Measurements from ENCODE around the gene GPR176. TPM values are rescaled to one million over a fixed set of nuclear protein-coding genes. Genes with fewer than 3 reads are reported as not detected.

Gene GPR176
- total RNA-seq, 1 donor from 2014 or later = 3.8 TPM

GRCh38 chr15:39961051-39961450, 41.0 kb upstream of the GPR176 start:
- Mint-ChIP-seq H3K36me3 (peaks cover 31% of the 10 kb centered on the region), H3K4me3 (no peak overlapping the region), H3K9me3 (no peaks in the 10 kb centered on the region), H3K27me3 (ENCODE audit: low read depth) (no peaks in the 10 kb centered on the region), H3K27ac (no peak overlapping the region), H3K4me1 (peaks cover 3% of the 10 kb centered on the region)
- DNase-seq (ENCODE audit: low spot score in 2 of 2, unreplicated experiment in 2 of 2) = no peak
- TF ChIP-seq, protein P1, sequence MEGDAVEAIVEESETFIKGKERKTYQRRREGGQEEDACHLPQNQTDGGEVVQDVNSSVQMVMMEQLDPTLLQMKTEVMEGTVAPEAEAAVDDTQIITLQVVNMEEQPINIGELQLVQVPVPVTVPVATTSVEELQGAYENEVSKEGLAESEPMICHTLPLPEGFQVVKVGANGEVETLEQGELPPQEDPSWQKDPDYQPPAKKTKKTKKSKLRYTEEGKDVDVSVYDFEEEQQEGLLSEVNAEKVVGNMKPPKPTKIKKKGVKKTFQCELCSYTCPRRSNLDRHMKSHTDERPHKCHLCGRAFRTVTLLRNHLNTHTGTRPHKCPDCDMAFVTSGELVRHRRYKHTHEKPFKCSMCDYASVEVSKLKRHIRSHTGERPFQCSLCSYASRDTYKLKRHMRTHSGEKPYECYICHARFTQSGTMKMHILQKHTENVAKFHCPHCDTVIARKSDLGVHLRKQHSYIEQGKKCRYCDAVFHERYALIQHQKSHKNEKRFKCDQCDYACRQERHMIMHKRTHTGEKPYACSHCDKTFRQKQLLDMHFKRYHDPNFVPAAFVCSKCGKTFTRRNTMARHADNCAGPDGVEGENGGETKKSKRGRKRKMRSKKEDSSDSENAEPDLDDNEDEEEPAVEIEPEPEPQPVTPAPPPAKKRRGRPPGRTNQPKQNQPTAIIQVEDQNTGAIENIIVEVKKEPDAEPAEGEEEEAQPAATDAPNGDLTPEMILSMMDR (IDR thresholded peaks at IDR 0.05; ENCODE audit: unreplicated experiment) = no peak

GRCh38 chr15:39960411-39960810, 40.3 kb upstream of the GPR176 start:
- Mint-ChIP-seq H3K36me3 (peaks cover 27% of the 10 kb centered on the region), H3K4me1 (peaks cover 3% of the 10 kb centered on the region), H3K27ac (no peak overlapping the region), H3K27me3 (ENCODE audit: low read depth) (no peaks in the 10 kb centered on the region), H3K4me3 (no peak overlapping the region), H3K9me3 (no peaks in the 10 kb centered on the region)
- no peak for DNase-seq (ENCODE audit: low spot score in 2 of 2, unreplicated experiment in 2 of 2)
- TF ChIP-seq, protein P1 (IDR thresholded peaks at IDR 0.05; ENCODE audit: unreplicated experiment) = no peak

GRCh38 chr15:39959411-39959810, 39.3 kb upstream of the GPR176 start:
- no peak overlapping the region for H3K4me3 Mint-ChIP-seq
- no peak for DNase-seq (ENCODE audit: low spot score in 2 of 2, unreplicated experiment in 2 of 2)
- peaks cover 30% of the 10 kb centered on the region for H3K36me3 Mint-ChIP-seq
- no peaks in the 10 kb centered on the region for H3K27me3 Mint-ChIP-seq (ENCODE audit: low read depth)
- TF ChIP-seq, protein P1 (IDR thresholded peaks at IDR 0.05; ENCODE audit: unreplicated experiment) = no peak
- no peak overlapping the region for H3K27ac Mint-ChIP-seq
- H3K9me3 Mint-ChIP-seq = no peaks in the 10 kb centered on the region
- H3K4me1 Mint-ChIP-seq = peaks cover 3% of the 10 kb centered on the region

GRCh38 chr15:39957481-39957880, 37.4 kb upstream of the GPR176 start:
- DNase-seq (ENCODE audit: low spot score in 2 of 2, unreplicated experiment in 2 of 2) = no peak
- no peaks in the 10 kb centered on the region for H3K27me3 Mint-ChIP-seq (ENCODE audit: low read depth)
- H3K4me1 Mint-ChIP-seq = peaks cover 6% of the 10 kb centered on the region
- H3K9me3 Mint-ChIP-seq = no peaks in the 10 kb centered on the region
- H3K27ac Mint-ChIP-seq = no peak overlapping the region
- H3K4me3 Mint-ChIP-seq = no peak overlapping the region
- TF ChIP-seq, protein P1 (IDR thresholded peaks at IDR 0.05; ENCODE audit: unreplicated experiment) = no peak
- H3K36me3 Mint-ChIP-seq = peaks cover 30% of the 10 kb centered on the region

DNA sequence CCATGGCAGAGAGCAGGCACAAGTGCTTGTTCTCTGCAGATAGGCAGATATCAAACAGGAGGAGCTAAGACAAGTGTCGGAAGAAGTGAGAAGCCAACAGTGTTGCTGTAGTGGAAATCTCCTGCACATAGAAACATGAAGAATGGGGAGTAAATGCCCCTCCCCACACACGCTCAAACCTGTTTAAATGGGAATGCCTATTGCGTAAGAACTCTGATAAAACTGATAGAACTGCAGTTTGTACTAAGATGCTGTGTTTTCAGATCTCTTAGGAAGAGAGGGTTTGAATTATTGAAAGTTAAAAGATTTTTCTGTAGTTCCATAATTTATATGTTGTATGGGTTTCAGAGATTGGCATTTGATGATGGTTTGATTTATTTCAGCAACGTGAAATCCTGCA, 33.5 kb upstream of the GPR176 start:
- H3K4me1 Mint-ChIP-seq = peaks cover 6% of the 10 kb centered on the region
- TF ChIP-seq, protein P1 (IDR thresholded peaks at IDR 0.05; ENCODE audit: unreplicated experiment) = no peak
- no peak overlapping the region for H3K4me3 Mint-ChIP-seq
- H3K36me3 Mint-ChIP-seq = peaks cover 36% of the 10 kb centered on the region
- peak overlapping the region; percentile 52 for H3K27ac Mint-ChIP-seq
- H3K27me3 Mint-ChIP-seq (ENCODE audit: low read depth) = no peaks in the 10 kb centered on the region
- no peaks in the 10 kb centered on the region for H3K9me3 Mint-ChIP-seq
- no peak for DNase-seq (ENCODE audit: low spot score in 2 of 2, unreplicated experiment in 2 of 2)

DNA sequence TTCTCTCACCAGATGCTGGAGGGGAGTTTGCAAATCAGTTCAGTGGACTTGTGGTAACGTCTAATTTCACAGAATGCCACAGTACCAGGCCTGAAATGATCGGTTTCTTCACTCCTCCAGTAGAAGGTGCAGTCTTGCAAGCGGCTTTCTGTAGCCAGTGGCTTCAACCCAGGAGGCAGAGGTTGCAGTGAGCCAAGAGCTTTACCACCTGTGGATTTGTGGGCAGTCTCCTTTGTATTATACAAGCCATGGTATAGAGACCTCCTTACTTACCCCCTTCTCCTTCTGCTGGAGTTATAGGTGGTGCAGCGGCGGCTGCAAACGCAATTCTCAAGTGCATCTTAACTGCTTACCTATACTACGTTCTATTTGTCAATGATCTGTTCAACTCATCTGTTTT, 31.5 kb upstream of the GPR176 start:
- H3K4me3 Mint-ChIP-seq = no peak overlapping the region
- TF ChIP-seq, protein P1 (IDR thresholded peaks at IDR 0.05; ENCODE audit: unreplicated experiment) = no peak
- DNase-seq (ENCODE audit: low spot score in 2 of 2, unreplicated experiment in 2 of 2) = no peak
- H3K9me3 Mint-ChIP-seq = no peaks in the 10 kb centered on the region
- H3K27me3 Mint-ChIP-seq (ENCODE audit: low read depth) = no peaks in the 10 kb centered on the region
- no peak overlapping the region for H3K27ac Mint-ChIP-seq
- peaks cover 29% of the 10 kb centered on the region for H3K36me3 Mint-ChIP-seq
- peaks cover 6% of the 10 kb centered on the region for H3K4me1 Mint-ChIP-seq

All from mesothelial cell of epicardium (in vitro differentiated cells).